GM18873 (cell line): ENCODE measurements around the gene FGF14.
A peak's percentile ranks its signal among the peaks of the same experiment; 100 is the strongest.

Source experiments
- ATAC-seq: cut with Tn5 transposase; IDR thresholded peaks from one replicate; pipeline ENCODE4 v1.9.1; 2021; ENCODE audit warnings: mild to moderate bottlenecking, moderate library complexity, moderate number of reproducible peaks; ENCODE audit not compliant: unreplicated experiment, low FRiP score

The FGF14 gene

GRCh38 chr13:102401766-102402165 is at the start of gene FGF14:
TSS of gene FGF14 (minus strand) at chr13:102402048.
- no peak for ATAC-seq

DNA sequence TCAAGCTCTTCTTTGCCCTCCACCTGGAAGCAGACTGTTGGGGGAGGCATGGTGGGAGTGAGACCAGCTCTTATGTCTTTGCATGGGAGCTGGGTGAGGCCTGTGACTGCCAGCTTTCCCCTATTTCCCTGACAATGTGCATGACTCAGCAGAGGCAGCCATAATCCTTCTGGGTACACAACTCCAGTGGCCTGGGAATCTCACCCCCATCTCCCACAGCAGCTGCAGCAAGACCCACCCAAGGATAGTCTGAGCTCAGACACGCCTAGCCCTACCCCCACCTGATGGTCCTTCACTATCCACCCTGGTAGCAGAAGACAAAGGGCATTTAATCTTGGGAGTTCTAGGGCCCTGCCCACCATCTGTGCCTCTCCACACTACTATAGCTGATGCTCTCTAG is 41.4 kb upstream of the FGF14 start:
- no peak for ATAC-seq

- peak; percentile 41 for ATAC-seq
Measured at GRCh38 chr13:102441085-102441484, 39.2 kb upstream of the FGF14 start.

- peak; percentile 50 for ATAC-seq
Measured at GRCh38 chr13:102440259-102440936, 38.5 kb upstream of the FGF14 start.

DNA sequence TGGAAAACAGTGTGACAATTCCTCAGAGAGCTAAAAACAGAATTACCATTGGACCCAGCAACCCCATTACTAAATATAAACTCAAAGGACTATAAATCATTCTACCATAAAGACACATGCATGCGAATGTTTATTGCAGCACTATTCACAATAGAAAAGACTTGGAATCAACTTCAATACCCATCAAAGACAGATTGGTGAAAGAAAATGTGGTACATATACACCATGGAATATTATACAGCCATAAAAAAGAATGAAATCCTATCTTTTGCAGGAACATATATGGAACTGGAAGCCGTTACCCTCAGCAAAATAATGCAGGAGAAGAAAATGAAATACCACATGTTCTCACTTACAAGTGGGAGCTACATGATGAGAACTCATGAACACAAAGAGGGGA is 20.8 kb upstream of the FGF14 start:
- no peak for ATAC-seq

- no peak for ATAC-seq
Measured at GRCh38 chr13:102405499-102406100, 3.8 kb upstream of the FGF14 start.

DNA sequence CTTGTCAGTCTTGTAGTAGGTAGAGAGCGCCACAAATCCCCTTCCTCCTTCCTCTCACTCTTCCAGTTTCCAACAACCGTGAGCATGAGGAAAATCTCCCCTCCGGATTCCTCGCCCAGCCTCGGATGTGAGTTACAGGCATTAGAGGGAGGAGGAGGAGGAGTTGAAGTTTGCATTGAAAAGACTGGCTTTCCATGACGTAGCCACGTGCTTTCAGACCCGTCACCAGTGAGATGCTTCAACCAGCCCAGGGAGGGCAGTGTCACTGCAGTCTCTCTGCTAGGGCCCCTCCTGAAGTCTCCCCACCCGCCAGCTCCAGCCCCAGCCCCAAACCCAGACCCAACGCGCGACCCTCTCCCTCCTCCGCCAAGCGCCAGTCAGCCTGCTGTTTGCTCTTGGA is 442 bp upstream of the FGF14 start:
- peak; percentile 56 for ATAC-seq

DNA sequence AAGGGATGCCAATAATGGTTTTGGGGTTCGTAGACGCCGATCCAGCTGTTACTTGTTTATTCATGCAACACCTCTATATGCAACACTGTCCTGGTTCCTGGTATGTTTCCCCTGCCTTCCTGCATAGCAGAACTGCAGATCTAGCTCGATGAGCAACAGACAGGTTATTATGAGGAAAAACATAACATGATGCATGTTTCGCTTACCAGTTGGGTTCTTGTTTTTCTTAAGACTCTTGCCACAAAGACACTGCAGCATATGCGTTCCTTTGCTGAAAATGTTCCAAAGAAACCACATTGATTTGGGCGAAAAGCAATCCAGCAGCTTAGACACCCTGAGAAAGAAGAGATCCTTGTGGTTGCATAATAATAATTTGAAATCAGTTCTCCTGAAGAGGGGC is 583 bp downstream of the FGF14 start:
- ATAC-seq: no peak

- ATAC-seq: no peak
Measured at GRCh38 chr13:102400675-102401145, 1.1 kb downstream of the FGF14 start.

- ATAC-seq: peak; percentile 47
Measured at GRCh38 chr13:102399791-102400674, 1.8 kb downstream of the FGF14 start.

DNA sequence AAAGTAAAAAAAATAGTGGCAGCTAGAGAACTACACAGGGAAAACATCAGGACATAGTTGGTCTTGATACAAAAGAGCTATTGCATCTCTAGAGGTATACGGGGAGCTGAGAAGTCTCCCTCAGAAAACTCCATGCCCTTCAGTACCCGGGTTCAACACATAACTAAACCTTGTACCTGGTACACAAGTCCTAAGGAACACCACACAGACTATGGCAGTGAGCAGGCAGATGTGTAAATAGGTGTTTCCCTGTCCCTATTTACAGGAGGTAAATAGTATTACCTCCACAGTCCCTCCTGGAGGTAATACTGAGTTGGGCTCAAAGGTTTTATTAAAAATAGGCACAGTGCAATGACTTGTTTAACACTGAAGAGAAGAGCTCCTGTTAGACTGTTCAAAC is 5.9 kb downstream of the FGF14 start:
- no peak for ATAC-seq

- no peak for ATAC-seq
Measured at GRCh38 chr13:102395174-102395573, 6.7 kb downstream of the FGF14 start.

DNA sequence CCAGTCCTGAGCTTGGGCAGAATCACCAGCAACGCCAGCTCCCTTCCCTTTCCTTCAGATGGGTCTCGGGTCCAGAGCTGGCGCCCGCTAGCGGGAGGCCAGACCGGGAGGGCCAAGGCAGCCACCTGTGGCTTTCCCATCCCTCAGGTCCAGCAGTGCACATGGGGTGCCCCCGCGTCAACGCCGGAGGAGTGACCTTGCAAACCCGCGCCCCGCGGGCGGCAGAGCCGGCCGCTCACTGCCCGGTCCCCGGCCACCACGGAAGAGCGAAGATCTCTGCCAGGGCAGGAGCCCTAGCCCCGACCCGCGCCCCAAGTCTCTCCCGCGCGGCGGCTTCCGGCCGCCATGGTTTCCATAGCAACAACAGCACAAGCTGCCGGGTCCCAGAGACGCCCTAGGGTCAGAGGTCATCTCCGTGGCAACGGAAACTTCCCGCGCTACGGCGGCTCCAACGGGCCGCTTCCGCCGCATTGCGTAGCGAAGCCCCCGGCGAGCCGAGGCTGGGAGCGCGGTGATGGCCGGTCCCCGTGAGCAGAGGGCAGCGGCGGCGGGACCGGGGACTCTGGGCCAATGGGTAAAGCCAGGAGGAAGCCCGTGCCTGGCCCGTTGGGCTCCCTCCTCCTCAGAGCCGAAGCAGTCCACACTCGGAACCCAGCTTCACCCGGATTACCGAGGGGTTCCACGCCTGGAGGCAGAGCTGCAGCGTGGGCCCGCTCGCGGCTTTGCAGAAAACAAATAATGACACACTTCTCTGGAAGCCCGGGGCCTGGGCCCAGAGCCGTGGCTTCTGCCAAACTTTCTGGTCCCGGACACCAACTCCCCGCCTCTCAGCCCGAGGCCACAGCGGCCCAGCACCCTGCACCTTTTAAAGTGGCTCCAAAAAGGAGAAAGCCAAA is 7.4 kb downstream of the FGF14 start:
- ATAC-seq: peak; percentile 87

GRCh38 chr13:102392481-102393209 is 9.2 kb downstream of the FGF14 start:
- no peak for ATAC-seq

- no peak for ATAC-seq
Measured at GRCh38 chr13:102386461-102386860, 15.4 kb downstream of the FGF14 start.

- no peak for ATAC-seq
Measured at GRCh38 chr13:102380012-102380411, 21.8 kb downstream of the FGF14 start.

DNA sequence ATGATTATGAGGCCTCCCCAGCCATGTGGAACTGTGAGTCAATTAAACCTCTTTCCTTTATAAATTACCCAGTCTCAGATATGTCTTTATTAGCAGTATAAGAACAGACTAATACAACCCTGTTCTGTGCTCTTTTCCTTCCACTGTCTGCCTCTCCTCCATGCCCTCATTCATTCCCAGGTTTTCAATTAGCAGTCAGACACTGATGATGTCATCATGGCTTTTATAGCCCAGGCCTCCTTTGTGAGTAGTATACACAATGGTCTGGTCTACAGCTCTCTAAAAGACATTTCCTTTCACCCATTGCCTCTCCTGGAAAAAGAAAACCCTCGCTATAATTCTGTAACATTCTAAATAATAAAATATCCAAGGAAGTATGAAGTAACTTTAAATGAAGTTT is 25.5 kb downstream of the FGF14 start:
- ATAC-seq: no peak

GRCh38 chr13:102374726-102375125 is 27.1 kb downstream of the FGF14 start:
- ATAC-seq: no peak

- no peak for ATAC-seq
Measured at GRCh38 chr13:102374233-102374632, 27.6 kb downstream of the FGF14 start.

GRCh38 chr13:102373221-102373620 is 28.6 kb downstream of the FGF14 start:
- ATAC-seq: no peak
